Measurements from ENCODE around the gene WNK4. TPM values are rescaled to one million over a fixed set of nuclear protein-coding genes. Genes with fewer than 3 reads are reported as not detected.

The WNK4 gene
- total RNA-seq, 1 donor from 2014 or later: not detected

GRCh38 chr17:42754782-42755181 is 25.6 kb upstream of the WNK4 start:
- H3K4me3 ChIP-seq: no peak overlapping the region
- H3K4me1 ChIP-seq: no peaks in the 10 kb centered on the region
- TF ChIP-seq CTCF (IDR thresholded peaks at IDR 0.05): no peak
- H3K27ac ChIP-seq: no peak overlapping the region
- H3K36me3 ChIP-seq: no peaks in the 10 kb centered on the region
- intact Hi-C loops (cut with DNase I): no loop called here
- DNase-seq (ENCODE audit: low spot score in 2 of 2): peak in 1 of 2 donors; percentile 71
- no peaks in the 10 kb centered on the region for H3K9me3 ChIP-seq
- H3K27me3 ChIP-seq: no peaks in the 10 kb centered on the region

- no peak for DNase-seq (ENCODE audit: low spot score in 2 of 2)
- Histone ChIP-seq H3K9me3 (no peaks in the 10 kb centered on the region), H3K36me3 (no peaks in the 10 kb centered on the region), H3K27ac (peak overlapping the region in 1 of 2 donors; percentile 30), H3K4me1 (peaks cover 8 to 10% of the 10 kb centered on the region in 2 donors), H3K4me3 (peak overlapping the region in 1 of 2 donors; percentile 78), H3K27me3 (peaks cover 13% of the 10 kb centered on the region)
- intact Hi-C loops (cut with DNase I): no loop called here
- TF ChIP-seq CTCF (IDR thresholded peaks at IDR 0.05): no peak
Measured at GRCh38 chr17:42759982-42760651, 20.3 kb upstream of the WNK4 start.

DNA sequence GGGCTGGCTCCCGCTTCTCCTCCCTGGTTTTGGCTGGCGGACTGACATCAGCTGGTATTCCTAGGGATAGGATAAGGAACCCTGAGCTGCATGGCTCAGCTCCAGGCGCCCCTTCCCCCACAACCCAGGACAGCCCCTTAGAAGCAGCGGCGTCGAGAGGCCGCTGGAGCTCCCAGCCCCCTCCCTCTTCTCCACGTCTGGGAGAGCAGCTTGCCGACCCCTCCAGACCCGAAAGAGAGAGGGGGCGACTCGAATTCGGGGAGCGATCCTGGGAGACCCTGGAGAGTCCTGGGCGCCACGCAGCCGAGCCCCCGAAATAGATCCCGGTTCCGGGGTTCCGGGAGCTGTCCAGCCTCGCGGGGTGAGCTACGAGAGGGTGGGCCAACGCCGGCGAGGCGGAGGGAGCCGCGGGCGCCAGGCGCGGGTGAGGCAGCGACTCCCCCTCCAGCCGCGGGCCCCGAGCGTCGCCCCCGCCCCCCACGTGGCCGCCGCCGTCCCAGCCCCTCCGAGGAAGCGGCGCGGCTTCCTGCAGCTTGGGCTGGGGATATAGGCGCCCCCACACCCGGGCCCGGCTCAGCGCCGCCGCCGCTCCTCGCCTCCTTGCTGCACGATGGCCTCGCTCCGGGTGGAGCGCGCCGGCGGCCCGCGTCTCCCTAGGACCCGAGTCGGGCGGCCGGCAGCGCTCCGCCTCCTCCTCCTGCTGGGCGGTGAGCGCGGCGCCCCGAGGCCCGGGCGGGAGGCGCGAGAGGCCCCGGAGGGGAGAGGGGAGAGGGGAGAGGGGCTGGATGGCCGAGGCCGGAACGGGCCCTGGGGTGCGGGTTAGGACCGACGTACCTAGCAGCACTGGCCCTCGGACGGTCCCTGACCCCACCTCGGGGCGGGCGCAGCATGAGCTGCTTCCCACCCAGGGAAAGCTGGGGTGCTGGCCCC is 19.5 kb upstream of the WNK4 start, which contains the start of gene RAMP2:
TSS of gene RAMP2 (plus strand) at position 576 of the 930 bp plus-strand sequence. CDS start at position 611, 35 bp downstream.
- H3K4me3 ChIP-seq: peak within 1 kb of the TSS; percentile 71 to 78
- TF ChIP-seq CTCF (IDR thresholded peaks at IDR 0.05): no peak
- H3K27me3 ChIP-seq: peaks cover 13% of the 10 kb centered on the region
- DNase-seq (ENCODE audit: low spot score in 2 of 2): no peak
- H3K9me3 ChIP-seq: no peaks in the 10 kb centered on the region
- peaks cover 8 to 10% of the 10 kb centered on the region in 2 donors for H3K4me1 ChIP-seq
- intact Hi-C loops (cut with DNase I): no loop called here
- peak within 1 kb of the TSS in 1 of 2 donors; percentile 55 for H3K27ac ChIP-seq
- no peaks in the 10 kb centered on the region for H3K36me3 ChIP-seq

DNA sequence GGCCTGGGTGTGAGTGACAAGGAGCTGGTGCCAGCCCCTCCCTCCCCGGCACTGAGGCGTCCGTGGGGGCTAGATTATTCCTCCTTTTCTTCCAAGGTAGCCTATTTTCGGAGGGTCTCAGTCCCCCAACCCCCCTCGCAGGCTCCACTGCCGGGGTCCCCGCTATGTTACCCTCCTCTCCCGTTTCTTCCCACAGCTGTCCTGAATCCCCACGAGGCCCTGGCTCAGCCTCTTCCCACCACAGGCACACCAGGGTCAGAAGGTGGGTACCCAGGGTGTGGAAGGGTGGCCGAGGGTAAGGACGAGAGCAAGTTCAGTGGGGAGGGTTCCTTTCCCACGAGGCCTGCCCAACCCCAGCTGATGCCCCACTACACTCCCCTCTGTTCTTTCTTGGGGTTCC is 18.8 kb upstream of the WNK4 start:
- Histone ChIP-seq H3K27me3 (peaks cover 13% of the 10 kb centered on the region), H3K27ac (peak overlapping the region in 1 of 2 donors; percentile 55)
- TF ChIP-seq CTCF (IDR thresholded peaks at IDR 0.05): no peak

DNA sequence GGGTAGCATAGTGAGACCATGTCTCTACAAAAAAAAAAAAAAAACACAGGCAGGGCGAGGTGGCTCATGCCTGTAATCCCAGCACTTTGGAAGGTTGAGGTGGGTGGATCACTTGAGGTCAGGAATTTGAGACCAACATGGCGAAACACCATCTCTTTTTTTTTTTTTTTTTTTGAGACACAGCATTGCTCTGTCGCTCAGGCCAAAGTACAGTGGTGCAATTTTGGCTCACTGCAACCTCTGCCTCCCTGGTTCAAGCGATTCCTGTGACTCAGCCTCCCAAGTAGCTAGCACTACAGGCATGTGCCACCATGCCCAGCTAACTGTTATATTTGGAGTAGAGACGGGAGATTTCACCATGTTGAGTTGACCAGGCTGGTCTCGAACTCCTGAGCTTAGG is 14.3 kb upstream of the WNK4 start:
- Histone ChIP-seq H3K4me1 (peaks cover 3 to 4% of the 10 kb centered on the region in 2 donors), H3K4me3 (no peak overlapping the region), H3K27ac (no peak overlapping the region), H3K36me3 (no peaks in the 10 kb centered on the region), H3K27me3 (peaks cover 4% of the 10 kb centered on the region), H3K9me3 (no peaks in the 10 kb centered on the region)
- TF ChIP-seq CTCF (IDR thresholded peaks at IDR 0.05): no peak
- intact Hi-C loops (cut with DNase I): no loop called here
- DNase-seq (ENCODE audit: low spot score in 2 of 2): no peak

More for the DNA sequence above, 18.8 kb upstream of the WNK4 start:
- H3K4me3 ChIP-seq: peak overlapping the region; percentile 71 to 78
- DNase-seq (ENCODE audit: low spot score in 2 of 2): no peak
- intact Hi-C loops (cut with DNase I): loop anchor here (2.0 kb wide), 1 partner anchor 17 kb away; the partner anchor contains the start of gene EZH1
- no peaks in the 10 kb centered on the region for H3K36me3 ChIP-seq
- H3K9me3 ChIP-seq: no peaks in the 10 kb centered on the region
- peaks cover 8 to 10% of the 10 kb centered on the region in 2 donors for H3K4me1 ChIP-seq

Data from ascending aorta (tissue), 2 donors.